ENCODE results near the gene MCU.
A peak's percentile ranks its signal among the peaks of the same experiment; 100 is the strongest.

MCU gene

GRCh38 chr10:72852508-72852907, 160.6 kb downstream of the MCU start:
- DNase-seq, result no peak

GRCh38 chr10:72855129-72855528, 163.2 kb downstream of the MCU start:
- no peak for DNase-seq

- DNase-seq, result no peak
These were observed 163.8 kb downstream of the MCU start for GRCh38 chr10:72855790-72856189.

- no peak for DNase-seq
These were observed 166.1 kb downstream of the MCU start for GRCh38 chr10:72858067-72858466.

- DNase-seq, result no peak
These were observed 171.0 kb downstream of the MCU start for GRCh38 chr10:72862957-72863356.

- DNase-seq, result peak; percentile 74
These were observed 183.5 kb downstream of the MCU start for GRCh38 chr10:72875250-72876055.

GRCh38 chr10:72879245-72879644, 187.3 kb downstream of the MCU start:
- DNase-seq, result peak; percentile 22

- DNase-seq, result no peak
These were observed 189.3 kb downstream of the MCU start for GRCh38 chr10:72881291-72881690.

- no peak for DNase-seq
These were observed 191.9 kb downstream of the MCU start for GRCh38 chr10:72883861-72884260.

GRCh38 chr10:72885953-72886352, 194.0 kb downstream of the MCU start:
- no peak for DNase-seq

GRCh38 chr10:72886621-72887020, 194.7 kb downstream of the MCU start:
- no peak for DNase-seq

GRCh38 chr10:72887043-72887442, 195.1 kb downstream of the MCU start:
- DNase-seq, result no peak

GRCh38 chr10:72888151-72888638, 196.3 kb downstream of the MCU start:
- DNase-seq, result no peak

- no peak for DNase-seq
These were observed 197.5 kb downstream of the MCU start for GRCh38 chr10:72889391-72889831.

GRCh38 chr10:72890086-72890485, 198.1 kb downstream of the MCU start:
- DNase-seq, result no peak

GRCh38 chr10:72893136-72893798, 201.3 kb downstream of the MCU start, which contains the start of gene OIT3:
Gene OIT3 (plus strand): TSS chr10:72893739. CDS start chr10:72893799, 60 bp downstream.
- DNase-seq, result peak; percentile 35

GRCh38 chr10:72895236-72895850, 203.4 kb downstream of the MCU start:
- no peak for DNase-seq

- no peak for DNase-seq
These were observed 206.7 kb downstream of the MCU start for GRCh38 chr10:72898616-72899015.

- no peak for DNase-seq
These were observed 207.6 kb downstream of the MCU start for GRCh38 chr10:72899545-72899944.

- DNase-seq, result peak; percentile 97
These were observed 212.1 kb downstream of the MCU start for GRCh38 chr10:72903941-72904446.

- DNase-seq, result peak; percentile 70
These were observed 212.9 kb downstream of the MCU start for GRCh38 chr10:72904806-72905205.

GRCh38 chr10:72906446-72906845, 214.5 kb downstream of the MCU start:
- DNase-seq, result peak; percentile 30

GRCh38 chr10:72910705-72911104, 218.8 kb downstream of the MCU start:
- peak; percentile 15 for DNase-seq

Data from OCI-M1 (cell line).